ENCODE results near the gene NUAK2.

Gene NUAK2

DNA sequence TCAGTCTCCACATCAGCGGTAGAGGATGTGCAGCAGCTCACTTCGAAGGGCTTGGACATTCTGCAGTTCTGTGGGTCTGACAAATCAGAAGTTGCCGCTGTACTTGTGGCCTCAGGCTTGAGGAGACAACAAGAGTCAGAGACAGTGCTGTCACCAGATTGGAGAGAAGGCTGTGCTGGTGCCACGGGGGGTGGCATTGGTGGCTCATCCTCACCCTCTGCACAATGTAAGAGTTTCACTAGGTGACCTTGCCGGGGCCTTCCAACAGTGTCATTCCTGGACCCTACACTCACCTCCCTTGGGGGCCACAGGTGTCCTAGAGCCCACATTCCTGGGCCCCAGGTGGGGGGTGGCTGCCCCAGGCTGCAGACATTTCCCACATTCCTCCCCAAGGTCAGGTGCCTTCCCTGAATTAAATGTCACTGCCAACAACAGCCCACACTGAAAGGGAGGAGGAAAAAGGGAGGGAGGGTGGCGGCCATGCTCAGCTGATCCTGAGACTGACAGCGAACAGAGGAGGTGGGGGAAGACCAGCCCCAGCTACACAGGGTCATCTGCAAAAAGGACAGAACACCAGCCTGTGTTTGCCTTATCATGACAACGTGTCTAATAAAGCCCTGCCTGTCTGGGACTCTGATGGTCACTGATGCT is 47.4 kb downstream of the NUAK2 start:
- no peak for DNase-seq (ENCODE audit: low spot score)

- DNase-seq (ENCODE audit: low spot score), result peak; percentile 80
Measured at GRCh38 chr1:205273551-205273982, 48.0 kb downstream of the NUAK2 start.

DNA sequence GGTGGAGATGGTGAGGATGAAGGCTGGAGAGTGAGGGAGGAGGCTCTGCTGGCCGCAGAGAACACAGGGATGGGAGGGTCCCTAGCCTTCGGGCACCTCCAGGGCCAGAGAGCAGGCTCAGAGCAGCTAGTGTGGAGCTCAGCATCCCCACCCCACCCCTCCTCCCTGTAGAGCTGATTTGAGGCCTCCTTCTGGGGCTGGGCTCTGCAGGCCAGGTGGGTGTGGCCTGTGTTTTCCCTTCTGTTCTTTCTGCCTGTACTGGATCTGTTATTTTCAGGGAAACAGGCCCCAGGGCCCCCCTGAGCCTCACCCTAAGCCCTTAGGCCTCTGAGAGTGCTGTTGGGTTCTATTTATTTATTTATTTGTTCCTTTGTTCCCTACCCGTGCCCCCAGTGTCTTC is 49.0 kb downstream of the NUAK2 start:
- DNase-seq (ENCODE audit: low spot score), result no peak

DNA sequence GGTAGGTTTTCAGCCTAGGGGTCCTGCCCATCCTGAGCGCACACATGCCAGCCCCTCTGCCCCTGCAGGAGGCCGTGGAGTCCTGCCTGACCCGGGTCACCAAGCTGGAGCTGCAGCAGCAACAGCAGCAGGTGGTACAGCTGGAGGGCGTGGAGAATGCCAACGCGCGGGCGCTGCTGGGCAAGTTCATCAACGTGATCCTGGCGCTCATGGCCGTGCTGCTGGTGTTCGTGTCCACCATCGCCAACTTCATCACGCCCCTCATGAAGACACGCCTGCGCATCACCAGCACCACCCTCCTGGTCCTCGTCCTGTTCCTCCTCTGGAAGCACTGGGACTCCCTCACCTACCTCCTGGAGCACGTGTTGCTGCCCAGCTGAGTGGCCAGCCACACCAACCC is 49.8 kb downstream of the NUAK2 start:
- DNase-seq (ENCODE audit: low spot score), result no peak

DNA sequence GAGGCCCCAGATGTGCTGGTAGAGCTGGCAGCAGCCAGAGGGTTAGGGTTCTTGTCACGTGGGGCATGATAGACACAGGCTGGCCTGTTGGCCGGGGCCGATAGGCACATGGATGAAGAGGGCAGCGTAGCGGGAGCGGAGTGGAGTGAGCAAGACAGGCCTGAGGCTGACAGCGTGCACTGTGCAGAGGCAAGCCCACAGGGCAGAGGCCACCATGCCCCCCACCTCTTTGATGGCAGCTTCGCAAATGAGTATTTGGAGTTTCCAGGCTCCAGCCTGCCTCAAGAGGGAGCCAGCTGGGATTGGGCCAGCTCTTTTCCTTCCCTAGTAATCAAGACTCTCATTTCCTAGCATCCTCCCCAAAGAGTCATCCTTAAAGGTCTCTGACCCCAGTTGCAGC is 50.3 kb downstream of the NUAK2 start:
- DNase-seq (ENCODE audit: low spot score), result no peak

GRCh38 chr1:205270764-205271163 is 50.8 kb downstream of the NUAK2 start:
- no peak for DNase-seq (ENCODE audit: low spot score)

DNA sequence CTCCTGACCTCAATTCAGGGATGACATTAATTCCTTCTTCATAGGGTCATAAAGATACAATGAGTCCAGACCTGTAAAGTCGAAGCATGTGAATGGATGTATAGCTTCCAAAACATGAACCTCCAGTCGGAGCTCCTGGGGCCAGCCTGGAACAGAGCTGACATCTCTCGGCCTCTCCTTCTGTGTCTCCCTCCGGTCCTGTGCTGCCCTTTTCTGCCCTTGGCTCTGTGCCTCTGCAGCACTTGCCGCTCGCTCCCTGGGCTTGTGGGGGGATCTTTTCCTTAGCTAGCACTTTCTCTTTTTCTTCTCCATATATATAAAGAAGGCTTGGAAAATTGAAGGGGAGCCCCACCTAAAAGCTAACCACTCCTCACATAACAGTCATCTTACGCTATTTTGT is 51.3 kb downstream of the NUAK2 start:
- no peak for DNase-seq (ENCODE audit: low spot score)

- DNase-seq (ENCODE audit: low spot score), result no peak
Measured at GRCh38 chr1:205269711-205270110, 51.8 kb downstream of the NUAK2 start.

GRCh38 chr1:205268846-205269680 is 52.5 kb downstream of the NUAK2 start:
- DNase-seq (ENCODE audit: low spot score), result no peak

DNA sequence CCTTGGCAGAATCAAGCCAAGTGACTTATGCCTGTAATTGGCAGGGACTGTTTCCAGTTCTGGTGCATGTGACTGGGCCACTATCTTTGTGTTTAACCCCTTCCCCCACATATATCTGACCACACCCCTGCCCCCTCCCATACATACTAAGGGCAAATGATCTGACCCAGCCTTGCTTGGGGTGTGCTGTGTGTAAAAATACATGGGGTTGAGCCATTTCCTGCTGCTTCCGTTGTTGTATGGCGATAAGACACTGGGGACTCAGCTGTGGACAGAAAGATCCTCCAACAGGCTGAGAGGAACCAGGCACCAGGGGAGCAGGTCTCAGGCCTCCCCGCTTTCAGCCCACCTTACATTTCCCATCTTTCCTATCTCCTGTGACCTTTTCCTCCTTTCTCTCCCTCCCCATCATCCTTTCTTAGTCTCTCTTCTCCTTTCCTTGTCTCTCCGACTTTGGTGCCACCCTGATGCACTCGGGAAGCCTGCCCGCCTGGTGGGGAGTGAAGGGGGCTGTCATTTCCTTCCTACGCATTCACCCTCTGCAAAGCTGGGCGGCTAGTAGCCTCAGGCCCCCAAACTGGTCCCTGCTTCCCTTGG is 54.1 kb downstream of the NUAK2 start:
- DNase-seq (ENCODE audit: low spot score), result no peak

DNA sequence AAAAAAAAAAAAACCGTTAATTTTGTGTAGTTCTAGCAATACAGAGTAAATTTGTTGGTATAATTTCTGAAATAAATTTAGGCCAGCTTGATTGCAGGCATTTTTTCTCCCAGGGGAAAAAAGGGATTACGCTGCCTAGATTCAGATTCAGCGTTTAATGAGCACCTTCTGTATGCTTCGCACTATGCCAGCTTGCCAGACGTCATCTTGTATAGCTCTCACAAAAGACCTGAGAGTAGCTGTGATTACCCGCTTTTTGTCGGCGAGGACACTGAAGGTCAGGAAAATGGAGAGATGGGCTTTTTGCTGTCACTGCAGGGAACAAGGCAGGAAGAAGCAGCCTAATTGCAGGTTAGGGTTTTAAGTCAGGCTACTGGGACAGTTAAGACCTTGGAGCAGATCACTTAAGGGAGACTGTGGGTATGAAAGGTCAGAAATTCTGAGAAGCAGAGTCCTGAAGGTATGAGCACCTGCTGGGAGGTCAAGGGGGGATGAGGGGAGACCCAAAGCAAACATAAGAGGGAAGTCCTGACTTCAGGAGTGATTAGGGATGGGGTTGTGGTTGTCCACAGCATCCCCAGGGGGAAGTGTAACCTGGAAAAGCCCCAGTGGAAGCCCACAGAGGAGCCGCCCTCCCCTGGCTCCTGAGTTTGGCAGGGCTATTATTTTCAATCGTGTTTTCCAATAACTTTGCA is 54.8 kb downstream of the NUAK2 start:
- DNase-seq (ENCODE audit: low spot score), result no peak

DNA sequence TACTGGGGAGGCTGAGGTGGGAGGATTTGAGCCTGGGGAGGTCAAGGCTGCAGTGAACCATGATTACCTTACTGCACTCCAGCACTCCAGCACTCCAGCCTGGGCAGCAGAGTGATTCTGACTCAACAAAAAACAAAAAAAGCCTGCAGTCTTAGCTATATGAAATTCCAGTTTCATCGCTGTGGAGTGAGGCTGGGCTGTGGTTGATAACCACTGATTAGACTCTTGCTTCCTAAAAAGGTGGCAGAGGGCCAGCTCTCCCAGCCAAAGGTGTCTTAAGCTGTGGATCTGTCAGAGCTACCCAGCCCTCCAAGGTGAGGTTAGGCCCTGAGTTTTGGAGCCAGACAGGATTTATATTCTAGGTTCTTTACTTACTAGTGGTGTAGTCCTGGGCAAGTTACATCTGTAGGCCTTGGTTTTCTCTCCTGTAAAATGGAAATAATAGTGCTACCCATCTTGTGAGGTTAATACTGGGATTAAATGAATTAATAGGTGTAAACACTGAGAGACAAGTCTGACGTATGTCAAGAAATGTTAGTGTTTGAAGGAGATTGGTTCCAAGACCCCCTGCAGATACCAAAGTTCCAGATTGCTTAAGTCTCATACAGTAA is 57.9 kb downstream of the NUAK2 start:
- DNase-seq (ENCODE audit: low spot score), result no peak

DNA sequence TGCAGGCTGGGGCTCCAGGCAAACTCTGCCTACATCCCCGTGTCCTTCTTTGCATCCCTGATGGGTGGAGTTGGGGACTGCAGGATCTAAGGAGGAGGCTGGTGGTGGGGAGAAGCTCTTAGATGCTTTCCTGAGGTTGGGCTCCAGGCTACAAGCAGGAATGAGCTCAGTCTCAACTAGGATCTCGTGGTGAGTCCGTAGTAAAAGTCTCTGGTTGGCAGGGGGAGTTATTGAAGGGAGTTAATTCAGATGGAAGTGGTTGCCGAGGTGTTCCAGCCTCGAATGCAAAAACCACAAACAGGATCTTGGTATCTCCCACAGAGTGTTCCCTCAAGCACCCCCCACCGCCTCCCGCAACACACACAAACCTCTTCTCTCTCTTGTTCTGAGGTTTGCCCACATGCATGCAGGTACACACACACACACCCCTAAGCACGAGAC is 58.8 kb downstream of the NUAK2 start:
- no peak for DNase-seq (ENCODE audit: low spot score)

DNA sequence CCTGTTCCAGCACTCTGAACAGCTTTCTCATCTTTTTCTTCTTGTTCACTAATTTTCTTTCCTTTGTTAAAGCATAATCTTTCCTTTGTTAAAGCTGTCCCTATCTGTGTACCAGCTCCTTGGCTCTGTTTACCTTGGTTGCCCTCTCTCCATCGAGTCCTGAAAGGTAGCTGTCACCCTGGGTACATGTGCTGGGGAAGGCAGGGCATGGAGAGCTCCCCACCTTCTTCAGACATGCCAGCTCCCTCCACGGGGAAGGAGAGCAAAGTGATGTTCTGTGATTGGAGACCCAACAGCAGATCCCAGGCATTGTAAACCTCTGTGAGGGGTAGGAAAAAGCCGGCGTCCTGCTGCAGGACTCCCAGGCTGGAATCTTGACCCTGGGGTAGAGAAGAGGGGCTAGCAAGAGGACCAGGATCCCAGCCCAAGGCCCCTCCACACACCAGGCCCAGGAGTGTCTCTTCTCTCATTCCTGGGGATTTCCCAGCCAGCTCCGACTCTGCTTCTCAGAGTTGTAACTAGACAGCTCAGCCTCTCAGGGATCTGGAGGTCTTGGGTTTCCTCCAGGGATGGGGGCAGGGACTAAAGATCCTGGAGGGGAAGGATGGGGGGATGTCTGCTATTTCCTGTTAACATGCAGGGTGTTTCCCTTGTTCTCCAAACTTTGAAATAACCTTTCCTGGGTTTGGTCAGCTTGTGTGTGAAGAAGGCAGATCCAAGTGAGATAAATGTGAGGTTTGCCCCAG is 59.4 kb downstream of the NUAK2 start:
- DNase-seq (ENCODE audit: low spot score), result no peak

GRCh38 chr1:205260948-205261732 is 60.4 kb downstream of the NUAK2 start:
- no peak for DNase-seq (ENCODE audit: low spot score)

DNA sequence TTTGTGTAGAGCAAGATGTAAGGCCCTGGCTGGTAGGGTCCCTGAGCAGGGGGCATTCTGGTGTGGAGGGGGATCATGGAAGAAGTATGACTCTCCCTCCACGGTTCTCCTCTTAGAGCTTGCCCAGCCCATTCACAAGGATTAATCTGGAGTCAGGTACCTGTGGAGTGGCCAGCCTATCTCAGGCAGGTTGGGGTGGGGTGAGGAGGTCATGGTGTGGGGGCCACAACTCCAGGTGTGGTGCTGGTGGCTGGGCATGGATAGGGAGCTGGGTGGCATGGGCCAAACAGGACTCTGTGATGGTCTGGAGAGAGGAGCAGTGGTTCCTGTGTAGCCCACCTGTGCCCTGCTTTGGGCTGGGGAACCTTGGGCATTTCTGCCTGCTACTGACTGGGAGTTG is 61.5 kb downstream of the NUAK2 start:
- DNase-seq (ENCODE audit: low spot score), result no peak

DNA sequence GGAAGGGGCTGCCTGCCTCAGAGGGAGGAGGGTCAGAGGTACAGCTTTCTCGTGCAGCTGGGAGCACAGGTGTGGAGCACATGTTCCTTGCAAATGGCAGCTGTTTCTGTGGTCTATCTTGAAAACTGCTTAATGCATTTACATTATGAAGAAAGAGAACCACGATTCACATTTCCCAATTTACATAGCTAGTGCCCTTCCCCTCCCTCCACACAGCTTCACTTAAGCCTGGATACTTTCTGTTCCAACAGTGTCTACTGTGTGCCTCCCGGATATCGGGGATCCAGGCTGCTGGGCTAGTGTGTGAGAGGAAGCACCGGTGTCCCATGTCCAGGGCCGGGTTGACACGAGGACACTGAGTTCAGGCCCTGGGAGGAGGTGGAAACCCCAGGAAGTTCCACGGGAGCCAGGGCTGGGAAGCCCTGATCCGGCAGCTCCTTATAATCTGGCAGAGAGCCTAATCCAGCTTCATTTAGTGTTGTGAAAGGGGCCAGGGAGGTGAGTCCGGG is 62.2 kb downstream of the NUAK2 start:
- DNase-seq (ENCODE audit: low spot score), result no peak

- no peak for DNase-seq (ENCODE audit: low spot score)
Measured at GRCh38 chr1:205258719-205259118, 62.8 kb downstream of the NUAK2 start.

DNA sequence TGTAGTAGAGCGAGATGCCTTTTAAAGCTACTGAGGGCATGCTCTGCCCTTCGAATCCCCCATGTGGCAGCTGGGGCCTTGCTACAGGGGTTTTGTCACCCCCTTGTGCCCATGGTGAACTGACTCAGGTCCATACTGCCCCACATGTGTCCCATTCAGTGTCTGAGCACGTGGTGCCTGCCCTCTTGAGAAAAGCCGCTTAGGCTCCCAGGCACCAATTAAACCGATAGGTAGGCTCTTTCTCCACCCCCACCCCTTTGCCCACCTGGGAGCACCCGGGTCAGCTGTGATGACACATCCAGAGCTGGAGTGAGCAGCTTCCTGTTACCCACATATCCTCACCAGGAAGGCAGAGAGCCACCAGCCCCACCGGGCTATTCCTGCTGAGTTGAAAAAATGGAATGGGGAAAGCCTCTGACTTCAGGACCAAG is 63.3 kb downstream of the NUAK2 start:
- no peak for DNase-seq (ENCODE audit: low spot score)

GRCh38 chr1:205257735-205258134 is 63.8 kb downstream of the NUAK2 start:
- DNase-seq (ENCODE audit: low spot score), result no peak

Measured in left forelimb (tissue), 1 donor.